Lung (tissue), 12 donors: ENCODE measurements around the gene CEACAM16. TPM values are rescaled to one million over a fixed set of nuclear protein-coding genes. Genes with fewer than 3 reads are reported as not detected.

Source experiments
- ATAC-seq: fragments of 200-7000 bp; cut with Tn5 transposase; one replicate; pipeline ENCODE4 v1.9.1; 2020; ENCODE audit warnings: moderate number of reproducible peaks; ENCODE audit not compliant: insufficient read depth, low FRiP score
- DNase-seq, 3 donors: peaks; one replicate each; pipeline ENCODE4 v3.0.0-alpha.2; 2013 to 2017
- H3K27ac ChIP-seq, 2 donors: one replicate each; pipeline ENCODE4 v1.5.1; 2013; ENCODE audit warnings: mild to moderate bottlenecking in 2 of 2, moderate library complexity in 2 of 2, control low read depth in 1 of 2, inconsistent platforms in 1 of 2, low read depth in 1 of 2, low read length in 1 of 2
- H3K27me3 ChIP-seq, 3 donors: one replicate each; pipeline ENCODE4 v1.5.1; 2013; ENCODE audit warnings: low read length in 2 of 3; ENCODE audit not compliant: control insufficient read depth in 3 of 3, insufficient read depth in 3 of 3
- H3K36me3 ChIP-seq, 4 donors: one replicate each; pipeline ENCODE4 v1.5.1; 2013; ENCODE audit warnings: low read length in 4 of 4, mild to moderate bottlenecking in 1 of 4, moderate library complexity in 1 of 4; ENCODE audit not compliant: control insufficient read depth in 4 of 4, insufficient read depth in 4 of 4
- H3K4me1 ChIP-seq, 5 donors: one replicate each; pipeline ENCODE4 v1.5.1; 2013; ENCODE audit warnings: low read length in 5 of 5, mild to moderate bottlenecking in 2 of 5, moderate library complexity in 1 of 5; ENCODE audit not compliant: control insufficient read depth in 5 of 5, insufficient read depth in 5 of 5
- H3K4me3 ChIP-seq: one replicate; pipeline ENCODE4 v1.5.1; 2013; ENCODE audit warnings: mild to moderate bottlenecking, control low read depth, moderate library complexity
- H3K9ac ChIP-seq, 2 donors: one replicate each; pipeline ENCODE4 v1.5.1; 2013; ENCODE audit warnings: low read length in 2 of 2, control low read depth in 1 of 2; ENCODE audit not compliant: insufficient read depth in 1 of 2
- H3K9me3 ChIP-seq, 4 donors: one replicate each; pipeline ENCODE4 v1.5.1; 2013; ENCODE audit warnings: low read length in 3 of 4, mild to moderate bottlenecking in 1 of 4, moderate library complexity in 1 of 4; ENCODE audit not compliant: control insufficient read depth in 4 of 4, insufficient read depth in 3 of 4
- WGBS, 2 donors: extraction: QIAGEN DNeasy Blood & Tissue Kit; methylation state at CpG; one replicate each; pipeline ENCODE4 v1.1.7; 2013; 5-methylcytosine and 5-hydroxymethylcytosine counted together
- polyA plus RNA-seq, 2 donors: library from polyadenylated mRNA; stranded (reverse); fragments of 200-250 nt; gene quantifications; one replicate each; pipeline ENCODE4 v1.2.1, GENCODE V29; 2013
- total RNA-seq, 2 donors: library from RNA; depleted of rRNA in 1 of 2; stranded (reverse); fragments of >200 nt in 1 of 2; gene quantifications; one replicate each; pipeline ENCODE4 v1.2.1, GENCODE V29; 2014 to 2021
- TF ChIP-seq, protein P1 (sequence below): IDR thresholded peaks from 2 replicates; pipeline ENCODE4 v1.5.1; 2012; ENCODE audit warnings: mild to moderate bottlenecking; ENCODE audit errors: control extremely low read depth, extremely low read depth
- donor health status: control.
- donor health status: control.
- donor health status: Bipolar disorder and iron deficiency.
- donor health status: healthy.
- donor health status: DM: yes; HTN: yes; CAD: no.

CEACAM16 gene
- total and polyA plus RNA-seq, 4 donors, result 0.26 TPM; not detected in 3

DNA sequence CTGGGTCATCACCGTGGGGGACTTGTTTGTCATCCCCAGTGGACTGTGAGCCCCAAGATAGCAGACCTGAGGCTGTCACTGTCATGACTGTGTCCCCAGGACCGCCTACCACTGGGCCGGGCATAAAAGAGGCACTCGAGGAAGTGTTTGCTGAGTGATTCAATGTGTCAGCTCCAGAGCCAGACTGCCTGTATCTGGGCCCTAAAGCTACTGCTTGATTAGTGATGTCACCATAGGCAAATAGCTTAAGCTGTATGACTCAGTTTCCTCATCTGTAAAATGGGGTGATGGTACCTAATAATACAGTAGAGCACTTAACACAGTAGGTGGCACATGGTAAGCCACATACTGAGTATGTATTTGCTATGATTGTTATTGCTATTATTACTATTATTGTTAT lies 38.9 kb upstream of the CEACAM16 start:
- ATAC-seq (peak; percentile 62), DNase-seq (no peak)
- Histone ChIP-seq H3K36me3 (peaks cover 23 to 52% (median 36%) of the 10 kb centered on the region in 4 donors), H3K9me3 (no peaks in the 10 kb centered on the region), H3K4me3 (no peak overlapping the region), H3K9ac (no peak overlapping the region), H3K4me1 (peaks cover 0 to 10% (median 3%) of the 10 kb centered on the region in 5 donors), H3K27me3 (no peaks in the 10 kb centered on the region), H3K27ac (no peak overlapping the region)
- TF ChIP-seq, protein P1, sequence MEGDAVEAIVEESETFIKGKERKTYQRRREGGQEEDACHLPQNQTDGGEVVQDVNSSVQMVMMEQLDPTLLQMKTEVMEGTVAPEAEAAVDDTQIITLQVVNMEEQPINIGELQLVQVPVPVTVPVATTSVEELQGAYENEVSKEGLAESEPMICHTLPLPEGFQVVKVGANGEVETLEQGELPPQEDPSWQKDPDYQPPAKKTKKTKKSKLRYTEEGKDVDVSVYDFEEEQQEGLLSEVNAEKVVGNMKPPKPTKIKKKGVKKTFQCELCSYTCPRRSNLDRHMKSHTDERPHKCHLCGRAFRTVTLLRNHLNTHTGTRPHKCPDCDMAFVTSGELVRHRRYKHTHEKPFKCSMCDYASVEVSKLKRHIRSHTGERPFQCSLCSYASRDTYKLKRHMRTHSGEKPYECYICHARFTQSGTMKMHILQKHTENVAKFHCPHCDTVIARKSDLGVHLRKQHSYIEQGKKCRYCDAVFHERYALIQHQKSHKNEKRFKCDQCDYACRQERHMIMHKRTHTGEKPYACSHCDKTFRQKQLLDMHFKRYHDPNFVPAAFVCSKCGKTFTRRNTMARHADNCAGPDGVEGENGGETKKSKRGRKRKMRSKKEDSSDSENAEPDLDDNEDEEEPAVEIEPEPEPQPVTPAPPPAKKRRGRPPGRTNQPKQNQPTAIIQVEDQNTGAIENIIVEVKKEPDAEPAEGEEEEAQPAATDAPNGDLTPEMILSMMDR, result no peak
- 68 to 90% methylated on average over 4 of the region's 4 CpGs for WGBS, 2 donors

GRCh38 chr19:44661205-44661604 lies 37.7 kb upstream of the CEACAM16 start:
- DNase-seq, result no peak
- no peaks in the 10 kb centered on the region for H3K27me3 ChIP-seq

GRCh38 chr19:44661904-44662303 lies 37.0 kb upstream of the CEACAM16 start:
- 76 to 81% methylated on average over 7 of the region's 7 CpGs for WGBS, 2 donors

More at GRCh38 chr19:44661205-44661604, 37.7 kb upstream of the CEACAM16 start:
- H3K9me3 ChIP-seq, result no peaks in the 10 kb centered on the region
- TF ChIP-seq, protein P1, result no peak
- H3K4me3 ChIP-seq, result no peak overlapping the region
- peaks cover 0 to 10% (median 3%) of the 10 kb centered on the region in 5 donors for H3K4me1 ChIP-seq
- 94% methylated on average over 11 of the region's 11 CpGs for WGBS, 2 donors
- ATAC-seq, result no peak
- no peak overlapping the region for H3K9ac ChIP-seq
- no peak overlapping the region for H3K27ac ChIP-seq
- peaks cover 19 to 46% (median 34%) of the 10 kb centered on the region in 4 donors for H3K36me3 ChIP-seq

More at GRCh38 chr19:44661904-44662303, 37.0 kb upstream of the CEACAM16 start:
- ATAC-seq, result no peak
- H3K36me3 ChIP-seq, result peaks cover 17 to 44% (median 34%) of the 10 kb centered on the region in 4 donors
- no peaks in the 10 kb centered on the region for H3K9me3 ChIP-seq
- H3K4me1 ChIP-seq, result peaks cover 0 to 10% (median 3%) of the 10 kb centered on the region in 5 donors
- no peaks in the 10 kb centered on the region for H3K27me3 ChIP-seq
- TF ChIP-seq, protein P1, result no peak
- no peak overlapping the region for H3K27ac ChIP-seq
- H3K4me3 ChIP-seq, result no peak overlapping the region
- no peak for DNase-seq
- no peak overlapping the region for H3K9ac ChIP-seq
